HL-60 (cell line): Measurements from ENCODE around the gene MOCOS.
A peak's percentile ranks its signal among the peaks of the same experiment; 100 is the strongest.

Experiments
- DNase-seq, 2 experiments: peaks; one replicate each; pipeline ENCODE4 v3.0.0-alpha.2; 2010 to 2020; ENCODE audit warnings: low read depth in 1 of 2, low spot score in 1 of 2
- H3K27ac ChIP-seq: fragments of 250-450 bp; sonication (Bioruptor Pico); replicated peaks from 2 replicates; pipeline ENCODE4 v1.5.1; 2020; ENCODE audit warnings: mild to moderate bottlenecking, moderate library complexity
- H3K27me3 ChIP-seq: fragments of 250-450 bp; sonication (Bioruptor Pico); 2 replicates; pipeline ENCODE4 v1.5.1; 2021; ENCODE audit warnings: mild to moderate bottlenecking, moderate library complexity; ENCODE audit not compliant: insufficient read depth, poor library complexity, severe bottlenecking
- H3K4me3 ChIP-seq: replicated peaks from 2 replicates; pipeline ENCODE4 v1.5.1; 2011; ENCODE audit warnings: mild to moderate bottlenecking, control low read depth, low read length; ENCODE audit not compliant: insufficient read depth
- GABPA ChIP-seq: IDR thresholded peaks from 2 replicates; pipeline ENCODE4 v1.6.1; 2012; ENCODE audit warnings: low read depth
- POLR2AphosphoS5 ChIP-seq: IDR thresholded peaks from 2 replicates; pipeline ENCODE4 v1.6.1; 2012; ENCODE audit warnings: low read depth
- SPI1 ChIP-seq: IDR thresholded peaks from 2 replicates; pipeline ENCODE4 v1.6.1; 2012; ENCODE audit warnings: low read depth, mild to moderate bottlenecking, borderline replicate concordance
- TF ChIP-seq, protein P1 (sequence below): IDR thresholded peaks from one replicate; pipeline ENCODE4 v1.5.1; 2011; ENCODE audit warnings: low read length, control low read depth, inconsistent platforms; ENCODE audit not compliant: insufficient read depth
- TF ChIP-seq, protein P2 (sequence below): IDR thresholded peaks from 2 replicates; pipeline ENCODE4 v1.6.1; 2012; ENCODE audit warnings: low read depth; ENCODE audit not compliant: insufficient replicate concordance

Gene MOCOS

DNA sequence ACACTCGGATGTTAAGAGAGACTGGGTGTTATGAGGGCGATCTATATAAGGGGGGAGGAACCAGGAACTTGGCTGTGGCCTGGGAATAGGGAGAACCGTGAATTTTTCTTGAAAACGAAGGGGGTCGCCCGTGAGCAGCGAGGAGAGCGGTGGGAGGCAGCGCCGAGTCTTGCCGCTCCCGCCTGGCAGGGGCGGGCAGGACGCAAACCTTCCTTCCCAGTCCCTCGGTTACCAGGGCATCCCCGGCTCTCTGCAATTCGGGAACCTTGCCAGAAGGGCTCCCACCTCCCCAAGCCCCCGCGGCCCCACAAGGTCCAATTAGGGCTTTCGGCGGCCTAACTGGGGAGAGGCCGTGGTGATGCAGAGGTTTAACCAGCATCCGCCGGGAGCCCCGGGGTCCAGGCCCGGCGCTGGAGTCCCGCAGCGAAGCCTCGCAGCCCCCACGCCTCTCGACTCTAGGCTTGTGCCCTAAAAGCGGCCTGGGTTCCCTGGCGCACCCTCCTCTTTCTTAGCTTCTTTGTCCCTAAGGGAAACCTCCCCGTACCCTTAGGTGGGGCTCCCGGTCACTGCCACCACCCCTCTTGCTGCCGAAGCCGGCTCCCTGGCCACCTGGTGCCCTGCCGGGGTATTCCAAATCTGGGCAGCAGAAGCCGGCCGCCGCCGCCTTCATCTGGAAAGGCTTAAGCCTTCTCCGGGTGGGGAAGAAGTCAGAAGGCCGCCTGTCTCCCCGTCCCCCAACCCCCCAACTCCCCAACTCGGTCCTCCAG is 109.5 kb downstream of the MOCOS start:
- H3K4me3 ChIP-seq: peak overlapping the region; percentile 16
- H3K27me3 ChIP-seq: peaks cover 68% of the 10 kb centered on the region
- DNase-seq: no peak
- no peak overlapping the region for H3K27ac ChIP-seq
- TF ChIP-seq, protein P1, sequence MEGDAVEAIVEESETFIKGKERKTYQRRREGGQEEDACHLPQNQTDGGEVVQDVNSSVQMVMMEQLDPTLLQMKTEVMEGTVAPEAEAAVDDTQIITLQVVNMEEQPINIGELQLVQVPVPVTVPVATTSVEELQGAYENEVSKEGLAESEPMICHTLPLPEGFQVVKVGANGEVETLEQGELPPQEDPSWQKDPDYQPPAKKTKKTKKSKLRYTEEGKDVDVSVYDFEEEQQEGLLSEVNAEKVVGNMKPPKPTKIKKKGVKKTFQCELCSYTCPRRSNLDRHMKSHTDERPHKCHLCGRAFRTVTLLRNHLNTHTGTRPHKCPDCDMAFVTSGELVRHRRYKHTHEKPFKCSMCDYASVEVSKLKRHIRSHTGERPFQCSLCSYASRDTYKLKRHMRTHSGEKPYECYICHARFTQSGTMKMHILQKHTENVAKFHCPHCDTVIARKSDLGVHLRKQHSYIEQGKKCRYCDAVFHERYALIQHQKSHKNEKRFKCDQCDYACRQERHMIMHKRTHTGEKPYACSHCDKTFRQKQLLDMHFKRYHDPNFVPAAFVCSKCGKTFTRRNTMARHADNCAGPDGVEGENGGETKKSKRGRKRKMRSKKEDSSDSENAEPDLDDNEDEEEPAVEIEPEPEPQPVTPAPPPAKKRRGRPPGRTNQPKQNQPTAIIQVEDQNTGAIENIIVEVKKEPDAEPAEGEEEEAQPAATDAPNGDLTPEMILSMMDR: no peak
- TF ChIP-seq POLR2AphosphoS5: no peak
- TF ChIP-seq, protein P2, sequence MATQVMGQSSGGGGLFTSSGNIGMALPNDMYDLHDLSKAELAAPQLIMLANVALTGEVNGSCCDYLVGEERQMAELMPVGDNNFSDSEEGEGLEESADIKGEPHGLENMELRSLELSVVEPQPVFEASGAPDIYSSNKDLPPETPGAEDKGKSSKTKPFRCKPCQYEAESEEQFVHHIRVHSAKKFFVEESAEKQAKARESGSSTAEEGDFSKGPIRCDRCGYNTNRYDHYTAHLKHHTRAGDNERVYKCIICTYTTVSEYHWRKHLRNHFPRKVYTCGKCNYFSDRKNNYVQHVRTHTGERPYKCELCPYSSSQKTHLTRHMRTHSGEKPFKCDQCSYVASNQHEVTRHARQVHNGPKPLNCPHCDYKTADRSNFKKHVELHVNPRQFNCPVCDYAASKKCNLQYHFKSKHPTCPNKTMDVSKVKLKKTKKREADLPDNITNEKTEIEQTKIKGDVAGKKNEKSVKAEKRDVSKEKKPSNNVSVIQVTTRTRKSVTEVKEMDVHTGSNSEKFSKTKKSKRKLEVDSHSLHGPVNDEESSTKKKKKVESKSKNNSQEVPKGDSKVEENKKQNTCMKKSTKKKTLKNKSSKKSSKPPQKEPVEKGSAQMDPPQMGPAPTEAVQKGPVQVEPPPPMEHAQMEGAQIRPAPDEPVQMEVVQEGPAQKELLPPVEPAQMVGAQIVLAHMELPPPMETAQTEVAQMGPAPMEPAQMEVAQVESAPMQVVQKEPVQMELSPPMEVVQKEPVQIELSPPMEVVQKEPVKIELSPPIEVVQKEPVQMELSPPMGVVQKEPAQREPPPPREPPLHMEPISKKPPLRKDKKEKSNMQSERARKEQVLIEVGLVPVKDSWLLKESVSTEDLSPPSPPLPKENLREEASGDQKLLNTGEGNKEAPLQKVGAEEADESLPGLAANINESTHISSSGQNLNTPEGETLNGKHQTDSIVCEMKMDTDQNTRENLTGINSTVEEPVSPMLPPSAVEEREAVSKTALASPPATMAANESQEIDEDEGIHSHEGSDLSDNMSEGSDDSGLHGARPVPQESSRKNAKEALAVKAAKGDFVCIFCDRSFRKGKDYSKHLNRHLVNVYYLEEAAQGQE: no peak
- TF ChIP-seq SPI1: no peak
- no peak for TF ChIP-seq GABPA

DNA sequence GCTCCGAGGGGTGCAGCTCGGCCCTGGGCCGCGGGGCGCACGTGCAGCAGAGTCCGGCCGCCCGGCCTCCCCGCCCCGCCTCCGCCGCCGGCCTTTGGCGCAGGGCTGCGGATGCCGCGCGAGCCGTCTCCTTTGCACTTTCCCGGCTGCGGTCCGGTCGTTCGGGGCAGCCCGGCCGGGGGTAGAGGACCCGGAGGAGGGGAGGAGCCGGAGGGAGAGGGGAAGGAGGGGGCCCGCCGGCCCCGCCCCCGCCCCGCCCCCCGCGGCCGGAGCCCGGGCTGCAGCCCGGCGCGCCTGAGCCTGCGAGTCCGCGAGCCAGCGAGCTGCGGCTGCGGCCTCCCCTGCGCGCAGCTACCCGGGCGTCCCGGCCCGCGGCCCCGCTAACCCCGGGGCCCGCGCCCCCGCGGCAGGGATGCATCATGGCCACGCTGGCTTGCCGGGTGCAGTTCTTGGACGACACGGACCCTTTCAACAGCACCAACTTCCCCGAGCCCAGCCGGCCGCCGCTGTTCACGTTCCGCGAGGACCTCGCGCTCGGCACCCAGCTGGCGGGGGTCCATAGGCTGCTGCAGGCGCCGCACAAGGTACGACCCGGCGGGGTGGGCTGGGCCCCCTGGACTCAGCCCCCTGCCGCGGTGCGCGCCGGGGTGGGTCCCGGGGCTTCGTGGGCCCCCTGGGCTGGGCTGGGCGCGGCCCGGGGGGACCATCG is 110.3 kb downstream of the MOCOS start, which contains the start of gene FHOD3:
FHOD3 (plus strand) TSS at position 297 of the 709 bp plus-strand sequence; CDS start at position 420, 123 bp downstream.
- DNase-seq: no peak

DNA sequence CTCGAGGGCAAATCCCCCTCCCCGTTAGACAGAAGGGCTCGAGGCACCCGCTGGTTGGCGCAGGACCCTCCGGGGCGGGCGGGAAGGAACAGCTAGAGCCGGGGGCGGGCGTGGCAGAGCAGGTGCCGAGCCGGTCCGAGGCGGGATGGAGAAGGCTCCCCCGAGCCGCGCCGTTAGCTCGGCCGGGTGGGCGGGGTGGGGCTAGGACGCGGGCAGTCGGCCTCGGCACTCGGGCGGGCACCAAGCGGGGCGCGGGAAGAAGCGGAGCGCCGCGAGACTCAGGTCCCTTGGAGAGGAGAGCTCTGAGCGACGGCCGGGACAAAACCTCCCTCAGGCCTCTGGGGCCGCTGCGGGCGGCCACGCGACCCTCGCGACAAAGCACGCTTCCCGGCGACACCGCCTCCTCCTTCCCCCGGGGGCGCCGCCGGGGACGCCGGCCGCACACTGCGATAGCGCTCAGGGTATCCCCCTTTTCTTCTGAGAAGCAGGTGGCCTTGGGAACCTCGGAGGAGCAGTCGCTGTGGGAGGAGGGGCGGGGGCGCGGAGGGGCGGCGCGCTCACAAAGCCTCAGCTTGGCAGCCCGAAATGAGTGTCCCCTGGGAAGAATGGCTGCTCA is 110.9 kb downstream of the MOCOS start:
- Histone ChIP-seq H3K27me3 (peaks cover 69% of the 10 kb centered on the region), H3K4me3 (no peak overlapping the region), H3K27ac (no peak overlapping the region)
- TF ChIP-seq SPI1 (no peak), GABPA (no peak), POLR2AphosphoS5 (no peak)
- TF ChIP-seq, protein P2: no peak
- TF ChIP-seq, protein P1: no peak
- no peak for DNase-seq

More for the DNA sequence above, 110.3 kb downstream of the MOCOS start, which contains the start of gene FHOD3:
- Histone ChIP-seq H3K4me3 (peak within 1 kb of the TSS; percentile 22), H3K27me3 (peaks cover 72% of the 10 kb centered on the region), H3K27ac (no peak within 1 kb of the TSS)
- TF ChIP-seq GABPA: no peak
- TF ChIP-seq, protein P1: no peak
- TF ChIP-seq, protein P2: no peak
- TF ChIP-seq POLR2AphosphoS5: no peak
- no peak for TF ChIP-seq SPI1
